Chondrocyte (in vitro differentiated cells): Measurements from ENCODE around the gene WDR38. TPM values are rescaled to one million over a fixed set of nuclear protein-coding genes. Genes with fewer than 3 reads are reported as not detected.

Experiments
- DNase-seq: peaks from one replicate; pipeline ENCODE4 v3.0.0; 2021; ENCODE audit warnings: mixed read lengths, low spot score
- H3K27ac Mint-ChIP-seq: one replicate; pipeline ENCODE4 v1.8.0; 2021; ENCODE audit warnings: mild to moderate bottlenecking, moderate library complexity, mixed read lengths; ENCODE audit not compliant: unreplicated experiment
- H3K27me3 Mint-ChIP-seq: 2 replicates; pipeline ENCODE4 v1.8.0; 2021; ENCODE audit warnings: low read depth, mixed read lengths
- H3K36me3 Mint-ChIP-seq: 2 replicates; pipeline ENCODE4 v1.8.0; 2021; ENCODE audit warnings: low read depth, mixed read lengths
- H3K4me1 Mint-ChIP-seq: 2 replicates; pipeline ENCODE4 v1.8.0; 2021; ENCODE audit warnings: low read depth, mild to moderate bottlenecking, mixed read lengths
- H3K4me3 Mint-ChIP-seq: one replicate; pipeline ENCODE4 v1.8.0; 2021; ENCODE audit warnings: mild to moderate bottlenecking, moderate library complexity, mixed read lengths; ENCODE audit not compliant: unreplicated experiment
- H3K9me3 Mint-ChIP-seq: 2 replicates; pipeline ENCODE4 v1.8.0; 2021; ENCODE audit warnings: low read depth, mixed read lengths
- total RNA-seq: library from RNA; stranded (reverse); gene quantifications from 3 replicates; pipeline ENCODE4 v1.2.1, GENCODE V29; 2021
- TF ChIP-seq, protein P1 (sequence below): fragments of 200-600 bp; sonication (generic); IDR thresholded peaks from 2 replicates; pipeline ENCODE4 v1.5.0; 2021; ENCODE audit warnings: antibody characterized with exemption, mild to moderate bottlenecking, moderate library complexity

Gene WDR38
- total RNA-seq, 1 donor from 2014 or later = not detected

DNA sequence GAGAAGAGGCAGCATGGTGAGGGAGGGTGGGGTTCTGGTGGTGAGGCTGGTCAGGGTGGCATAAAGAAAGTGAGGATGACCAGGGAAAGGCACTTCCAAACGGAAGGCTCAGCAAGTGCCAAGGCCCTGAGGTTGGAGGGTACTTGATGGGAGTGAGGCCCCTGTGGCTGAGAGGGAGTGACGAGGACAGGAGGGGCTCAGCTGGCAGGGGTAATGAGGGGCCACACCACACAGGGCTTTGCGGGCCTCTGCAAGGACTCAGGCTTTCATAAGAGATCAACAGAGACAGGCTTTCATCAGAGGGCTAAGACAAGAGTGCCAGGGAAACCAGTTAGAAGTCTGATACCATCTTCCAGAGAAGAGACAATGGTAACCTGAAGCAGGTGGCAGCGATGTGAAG lies 32.3 kb downstream of the WDR38 start:
- Mint-ChIP-seq H3K4me3 (no peak overlapping the region), H3K27me3 (no peaks in the 10 kb centered on the region), H3K9me3 (no peaks in the 10 kb centered on the region), H3K4me1 (no peaks in the 10 kb centered on the region), H3K27ac (no peak overlapping the region), H3K36me3 (peaks cover 35% of the 10 kb centered on the region)
- TF ChIP-seq, protein P1, sequence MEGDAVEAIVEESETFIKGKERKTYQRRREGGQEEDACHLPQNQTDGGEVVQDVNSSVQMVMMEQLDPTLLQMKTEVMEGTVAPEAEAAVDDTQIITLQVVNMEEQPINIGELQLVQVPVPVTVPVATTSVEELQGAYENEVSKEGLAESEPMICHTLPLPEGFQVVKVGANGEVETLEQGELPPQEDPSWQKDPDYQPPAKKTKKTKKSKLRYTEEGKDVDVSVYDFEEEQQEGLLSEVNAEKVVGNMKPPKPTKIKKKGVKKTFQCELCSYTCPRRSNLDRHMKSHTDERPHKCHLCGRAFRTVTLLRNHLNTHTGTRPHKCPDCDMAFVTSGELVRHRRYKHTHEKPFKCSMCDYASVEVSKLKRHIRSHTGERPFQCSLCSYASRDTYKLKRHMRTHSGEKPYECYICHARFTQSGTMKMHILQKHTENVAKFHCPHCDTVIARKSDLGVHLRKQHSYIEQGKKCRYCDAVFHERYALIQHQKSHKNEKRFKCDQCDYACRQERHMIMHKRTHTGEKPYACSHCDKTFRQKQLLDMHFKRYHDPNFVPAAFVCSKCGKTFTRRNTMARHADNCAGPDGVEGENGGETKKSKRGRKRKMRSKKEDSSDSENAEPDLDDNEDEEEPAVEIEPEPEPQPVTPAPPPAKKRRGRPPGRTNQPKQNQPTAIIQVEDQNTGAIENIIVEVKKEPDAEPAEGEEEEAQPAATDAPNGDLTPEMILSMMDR = no peak
- no peak for DNase-seq

DNA sequence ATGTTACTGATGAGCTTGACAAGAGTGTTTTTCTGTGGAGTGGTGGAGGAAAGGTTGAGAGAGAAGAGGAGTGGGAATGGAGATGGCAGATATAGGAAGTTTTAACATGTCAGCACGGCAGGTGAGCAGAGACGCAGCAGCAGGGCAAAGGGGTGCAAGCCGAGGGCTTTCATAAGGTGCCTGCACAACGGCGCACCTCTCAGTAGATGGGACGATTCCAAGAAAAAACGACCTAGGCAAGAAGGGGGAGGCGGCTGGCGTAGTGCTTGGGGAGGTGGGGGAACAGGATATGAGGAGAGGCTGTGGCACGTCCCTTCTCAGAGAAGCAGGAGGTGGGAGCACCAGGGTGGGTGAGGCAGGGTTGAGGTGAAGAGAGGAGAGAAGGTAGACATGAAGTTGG lies 33.2 kb downstream of the WDR38 start:
- no peaks in the 10 kb centered on the region for H3K27me3 Mint-ChIP-seq
- TF ChIP-seq, protein P1 = no peak
- no peak overlapping the region for H3K27ac Mint-ChIP-seq
- no peak overlapping the region for H3K4me3 Mint-ChIP-seq
- H3K4me1 Mint-ChIP-seq = no peaks in the 10 kb centered on the region
- no peaks in the 10 kb centered on the region for H3K9me3 Mint-ChIP-seq
- no peak for DNase-seq
- peaks cover 42% of the 10 kb centered on the region for H3K36me3 Mint-ChIP-seq

DNA sequence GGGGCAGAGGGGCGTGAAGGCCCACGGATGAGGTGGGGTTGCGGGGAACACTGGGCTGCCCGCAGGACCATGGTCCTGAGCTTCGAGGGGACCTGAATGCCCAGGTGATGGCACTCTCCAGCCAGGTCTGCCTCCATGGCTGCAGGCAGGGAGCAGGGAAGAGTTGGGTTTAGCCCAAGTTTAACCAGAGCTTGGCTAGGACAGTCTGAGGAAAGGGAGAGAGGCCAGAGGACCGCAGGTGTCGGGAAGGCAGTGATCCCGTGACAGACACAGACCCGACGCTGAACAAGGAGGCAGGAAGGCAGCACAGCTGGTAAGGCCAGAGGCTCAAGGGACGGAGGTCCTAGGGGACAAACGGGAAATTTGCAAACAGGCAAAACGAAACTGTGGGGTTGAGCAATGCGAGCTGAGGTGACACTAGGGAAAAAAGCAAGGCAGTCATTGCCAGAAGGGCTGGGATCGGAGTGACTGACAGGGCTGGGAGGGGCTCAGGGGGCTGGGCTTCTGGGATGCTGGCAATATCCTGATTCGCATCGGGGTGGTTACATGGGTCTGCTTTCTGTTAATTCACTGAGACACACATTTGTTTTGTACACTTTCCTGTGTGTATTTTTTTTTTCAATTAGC lies 33.7 kb downstream of the WDR38 start:
- peaks cover 40% of the 10 kb centered on the region for H3K36me3 Mint-ChIP-seq
- H3K4me3 Mint-ChIP-seq = no peak overlapping the region
- H3K9me3 Mint-ChIP-seq = no peaks in the 10 kb centered on the region
- DNase-seq = no peak
- no peaks in the 10 kb centered on the region for H3K4me1 Mint-ChIP-seq
- TF ChIP-seq, protein P1 = no peak
- H3K27ac Mint-ChIP-seq = no peak overlapping the region
- H3K27me3 Mint-ChIP-seq = no peaks in the 10 kb centered on the region

DNA sequence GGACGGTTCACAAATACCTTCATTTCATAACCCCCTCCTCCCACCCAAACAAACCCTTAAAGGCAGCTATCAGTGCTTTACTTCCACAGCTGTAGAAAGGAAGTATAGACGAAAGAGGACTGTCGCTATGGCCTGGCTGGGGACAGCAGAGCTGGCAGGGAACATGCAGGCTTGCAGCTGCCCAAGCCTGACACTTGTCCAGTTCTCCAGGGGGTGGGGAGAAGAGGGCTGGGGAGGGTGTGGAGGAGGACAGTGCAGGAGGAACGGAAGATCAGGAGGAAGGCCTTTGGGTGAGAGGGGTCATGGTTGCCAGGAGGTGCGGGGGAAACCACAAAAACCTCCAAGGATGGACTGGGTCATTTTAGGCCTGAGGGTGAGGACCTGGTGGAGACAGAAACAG lies 34.6 kb downstream of the WDR38 start:
- no peak for DNase-seq
- TF ChIP-seq, protein P1 = no peak
- Mint-ChIP-seq H3K36me3 (peaks cover 42% of the 10 kb centered on the region), H3K27ac (no peak overlapping the region), H3K4me1 (no peaks in the 10 kb centered on the region), H3K9me3 (no peaks in the 10 kb centered on the region), H3K4me3 (no peak overlapping the region), H3K27me3 (no peaks in the 10 kb centered on the region)

DNA sequence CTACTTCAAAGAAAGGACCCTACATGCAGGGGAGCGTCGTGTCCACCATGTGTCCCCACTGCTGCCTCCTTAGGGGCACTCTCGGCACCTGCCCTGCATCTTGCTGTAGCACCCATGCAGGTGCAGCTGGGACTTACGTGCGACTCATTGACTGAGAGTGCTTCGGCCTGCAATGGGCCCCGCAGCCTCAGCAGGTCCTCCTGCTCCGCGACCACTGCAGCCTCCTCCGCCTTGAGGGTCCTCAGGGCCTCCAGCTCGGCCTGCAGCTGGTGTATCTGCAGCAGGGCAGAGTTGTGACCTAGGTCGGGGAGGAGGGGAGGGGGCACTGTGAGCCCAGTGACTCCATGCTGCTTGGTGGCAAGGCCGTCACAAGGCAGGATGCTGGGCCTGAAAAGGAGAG lies 35.7 kb downstream of the WDR38 start:
- no peaks in the 10 kb centered on the region for H3K4me1 Mint-ChIP-seq
- H3K27me3 Mint-ChIP-seq = no peaks in the 10 kb centered on the region
- H3K27ac Mint-ChIP-seq = no peak overlapping the region
- no peaks in the 10 kb centered on the region for H3K9me3 Mint-ChIP-seq
- H3K4me3 Mint-ChIP-seq = no peak overlapping the region
- TF ChIP-seq, protein P1 = no peak
- peak; percentile 72 for DNase-seq
- H3K36me3 Mint-ChIP-seq = peaks cover 43% of the 10 kb centered on the region
